HG02642 (cell line): ENCODE measurements around the gene ACOXL.

Source experiments
- ATAC-seq: cut with Tn5 transposase; IDR thresholded peaks from one replicate; pipeline ENCODE4 v1.9.1; 2021; ENCODE audit warnings: mild to moderate bottlenecking; ENCODE audit not compliant: unreplicated experiment, poor library complexity

Gene ACOXL

GRCh38 chr2:111142101-111142500, 409.7 kb downstream of the ACOXL start:
- ATAC-seq: no peak

- ATAC-seq: no peak
Observed at GRCh38 chr2:111143107-111143842, 410.9 kb downstream of the ACOXL start.

- no peak for ATAC-seq
Observed at GRCh38 chr2:111143843-111144198, 411.4 kb downstream of the ACOXL start.

GRCh38 chr2:111145103-111145760, 412.9 kb downstream of the ACOXL start:
- ATAC-seq: no peak

- ATAC-seq: no peak
Observed at GRCh38 chr2:111145951-111146350, 413.6 kb downstream of the ACOXL start.

- no peak for ATAC-seq
Observed at GRCh38 chr2:111148225-111148873, 416.0 kb downstream of the ACOXL start.

- no peak for ATAC-seq
Observed at GRCh38 chr2:111148925-111149324, 416.6 kb downstream of the ACOXL start.

- no peak for ATAC-seq
Observed at GRCh38 chr2:111149882-111150455, 417.6 kb downstream of the ACOXL start.

GRCh38 chr2:111154758-111155157, 422.4 kb downstream of the ACOXL start:
- ATAC-seq: no peak

- ATAC-seq: no peak
Observed at GRCh38 chr2:111155610-111156009, 423.2 kb downstream of the ACOXL start.

GRCh38 chr2:111156529-111156928, 424.2 kb downstream of the ACOXL start:
- no peak for ATAC-seq

- ATAC-seq: peak; percentile 62
Observed at GRCh38 chr2:111157071-111157661, 424.8 kb downstream of the ACOXL start.

- ATAC-seq: peak; percentile 62
Observed at GRCh38 chr2:111157798-111158197, 425.4 kb downstream of the ACOXL start.

GRCh38 chr2:111159641-111160040, 427.3 kb downstream of the ACOXL start:
- no peak for ATAC-seq

GRCh38 chr2:111160758-111161157, 428.4 kb downstream of the ACOXL start:
- ATAC-seq: no peak

GRCh38 chr2:111161971-111162370, 429.6 kb downstream of the ACOXL start:
- no peak for ATAC-seq

- ATAC-seq: no peak
Observed at GRCh38 chr2:111162718-111163331, 430.5 kb downstream of the ACOXL start.

GRCh38 chr2:111164078-111164477, 431.7 kb downstream of the ACOXL start:
- no peak for ATAC-seq

- no peak for ATAC-seq
Observed at GRCh38 chr2:111165084-111165483, 432.7 kb downstream of the ACOXL start.

- ATAC-seq: no peak
Observed at GRCh38 chr2:111166115-111166514, 433.7 kb downstream of the ACOXL start.
